Measurements from ENCODE around the gene SF3B6. TPM values are rescaled to one million over a fixed set of nuclear protein-coding genes. Genes with fewer than 3 reads are reported as not detected.
A peak's percentile ranks its signal among the peaks of the same experiment; 100 is the strongest.

SF3B6 gene
- total and polyA plus RNA-seq, 8 donors: 16.7 to 65.4 (median 33.4) TPM

DNA sequence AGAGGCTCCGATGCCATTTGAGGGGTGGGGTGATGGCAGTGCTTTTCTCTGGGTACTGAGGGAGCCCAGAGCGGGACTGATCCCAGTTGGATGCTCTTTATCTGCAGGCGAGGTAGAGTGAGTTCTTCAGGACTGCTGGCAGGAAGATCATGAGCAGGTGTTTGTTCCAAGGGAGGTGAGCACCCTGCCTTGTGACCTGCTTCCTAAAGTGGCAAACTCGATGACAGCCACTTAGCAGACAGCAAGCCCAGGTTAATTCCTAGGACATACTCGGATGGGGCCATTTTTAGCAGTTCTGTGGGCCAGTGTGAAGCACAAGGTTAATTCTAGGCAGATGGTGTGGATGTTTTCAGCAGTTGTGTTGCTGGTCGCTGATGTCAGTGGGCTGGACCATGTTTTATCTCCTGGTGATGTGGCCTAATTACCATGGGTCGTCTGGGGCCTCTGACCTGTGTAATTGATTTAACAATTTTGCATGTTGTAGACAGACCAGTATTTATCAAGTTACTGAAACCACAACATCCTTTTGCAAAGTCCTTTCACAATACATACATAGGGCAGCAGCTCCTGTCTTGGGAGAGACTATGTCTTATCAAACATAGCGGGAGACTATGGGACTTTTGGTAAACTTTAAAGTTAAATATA, 21.6 kb downstream of the SF3B6 start:
- H3K4me1 ChIP-seq: peaks cover 0 to 4% (median 0%) of the 10 kb centered on the region in 3 donors
- H3K27me3 ChIP-seq: no peaks in the 10 kb centered on the region
- intact Hi-C loops (cut with DNase I): no loop called here
- H3K36me3 ChIP-seq: no peaks in the 10 kb centered on the region
- no peaks in the 10 kb centered on the region for H3K9me3 ChIP-seq
- no peak overlapping the region for H3K27ac ChIP-seq
- 66 to 70% methylated on average over 8 of the region's 8 CpGs for WGBS, 2 donors
- no peak for FAIRE-seq
- H3K4me3 ChIP-seq: no peak overlapping the region
- no peak for DNase-seq
- ATAC-seq: no peak
- TF ChIP-seq, protein P1, sequence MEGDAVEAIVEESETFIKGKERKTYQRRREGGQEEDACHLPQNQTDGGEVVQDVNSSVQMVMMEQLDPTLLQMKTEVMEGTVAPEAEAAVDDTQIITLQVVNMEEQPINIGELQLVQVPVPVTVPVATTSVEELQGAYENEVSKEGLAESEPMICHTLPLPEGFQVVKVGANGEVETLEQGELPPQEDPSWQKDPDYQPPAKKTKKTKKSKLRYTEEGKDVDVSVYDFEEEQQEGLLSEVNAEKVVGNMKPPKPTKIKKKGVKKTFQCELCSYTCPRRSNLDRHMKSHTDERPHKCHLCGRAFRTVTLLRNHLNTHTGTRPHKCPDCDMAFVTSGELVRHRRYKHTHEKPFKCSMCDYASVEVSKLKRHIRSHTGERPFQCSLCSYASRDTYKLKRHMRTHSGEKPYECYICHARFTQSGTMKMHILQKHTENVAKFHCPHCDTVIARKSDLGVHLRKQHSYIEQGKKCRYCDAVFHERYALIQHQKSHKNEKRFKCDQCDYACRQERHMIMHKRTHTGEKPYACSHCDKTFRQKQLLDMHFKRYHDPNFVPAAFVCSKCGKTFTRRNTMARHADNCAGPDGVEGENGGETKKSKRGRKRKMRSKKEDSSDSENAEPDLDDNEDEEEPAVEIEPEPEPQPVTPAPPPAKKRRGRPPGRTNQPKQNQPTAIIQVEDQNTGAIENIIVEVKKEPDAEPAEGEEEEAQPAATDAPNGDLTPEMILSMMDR (IDR thresholded peaks at IDR 0.05): no peak

DNA sequence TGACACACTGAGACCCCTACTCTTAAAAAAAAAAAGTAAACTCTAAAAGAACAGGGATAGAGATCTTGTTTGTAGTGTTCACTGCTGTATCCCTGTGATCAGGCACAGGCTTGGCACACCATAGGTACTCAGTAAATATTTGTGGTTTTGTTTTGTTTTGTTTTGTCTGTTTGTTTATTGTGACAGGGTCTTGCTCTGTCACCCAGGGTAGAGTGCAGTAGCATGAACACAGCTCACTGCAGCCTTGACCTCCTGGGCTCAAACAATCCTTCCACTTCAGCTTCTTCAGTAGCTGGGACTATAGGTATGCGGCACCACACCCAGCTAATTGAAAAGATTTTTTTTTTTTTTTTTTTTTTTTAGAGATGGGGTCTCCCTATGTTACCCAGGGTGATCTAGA, 23.2 kb downstream of the SF3B6 start:
- Histone ChIP-seq H3K4me3 (no peak overlapping the region), H3K9me3 (no peaks in the 10 kb centered on the region), H3K27ac (no peak overlapping the region), H3K36me3 (no peaks in the 10 kb centered on the region), H3K27me3 (no peaks in the 10 kb centered on the region), H3K4me1 (peaks cover 0 to 7% (median 0%) of the 10 kb centered on the region in 3 donors)
- no peak for ATAC-seq
- 97 to 100% methylated on average over 1 of the region's 1 CpG for WGBS, 2 donors
- TF ChIP-seq, protein P1 (IDR thresholded peaks at IDR 0.05): no peak
- FAIRE-seq: no peak
- no peak for DNase-seq
- intact Hi-C loops (cut with DNase I): no loop called here

DNA sequence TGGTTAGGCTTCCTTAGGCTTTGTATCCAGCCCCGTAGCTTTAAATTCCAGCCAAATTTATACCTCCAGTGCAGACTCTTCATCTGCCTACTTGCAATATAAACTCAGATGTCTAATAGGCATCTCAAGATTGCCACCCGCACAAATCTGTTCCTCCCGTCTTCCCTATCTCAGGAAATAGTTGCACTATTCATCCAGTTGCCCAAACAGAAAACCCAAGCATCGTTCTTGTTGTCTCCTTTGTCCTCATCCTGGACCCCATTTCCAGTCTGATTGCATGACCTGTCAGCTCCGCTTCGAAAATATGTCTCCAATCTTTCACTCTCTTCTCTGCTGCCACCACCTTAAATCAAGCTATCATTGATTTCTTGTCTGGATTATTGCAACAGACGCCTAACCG, 24.3 kb downstream of the SF3B6 start:
- FAIRE-seq (no peak), DNase-seq (no peak), ATAC-seq (no peak)
- Histone ChIP-seq H3K4me1 (peaks cover 0 to 7% (median 0%) of the 10 kb centered on the region in 3 donors), H3K27ac (no peak overlapping the region), H3K9me3 (no peaks in the 10 kb centered on the region), H3K4me3 (no peak overlapping the region), H3K27me3 (no peaks in the 10 kb centered on the region), H3K36me3 (no peaks in the 10 kb centered on the region)
- TF ChIP-seq, protein P1 (IDR thresholded peaks at IDR 0.05): no peak
- intact Hi-C loops (cut with DNase I): no loop called here
- WGBS, 2 donors: 75% methylated on average over 8 of the region's 8 CpGs

DNA sequence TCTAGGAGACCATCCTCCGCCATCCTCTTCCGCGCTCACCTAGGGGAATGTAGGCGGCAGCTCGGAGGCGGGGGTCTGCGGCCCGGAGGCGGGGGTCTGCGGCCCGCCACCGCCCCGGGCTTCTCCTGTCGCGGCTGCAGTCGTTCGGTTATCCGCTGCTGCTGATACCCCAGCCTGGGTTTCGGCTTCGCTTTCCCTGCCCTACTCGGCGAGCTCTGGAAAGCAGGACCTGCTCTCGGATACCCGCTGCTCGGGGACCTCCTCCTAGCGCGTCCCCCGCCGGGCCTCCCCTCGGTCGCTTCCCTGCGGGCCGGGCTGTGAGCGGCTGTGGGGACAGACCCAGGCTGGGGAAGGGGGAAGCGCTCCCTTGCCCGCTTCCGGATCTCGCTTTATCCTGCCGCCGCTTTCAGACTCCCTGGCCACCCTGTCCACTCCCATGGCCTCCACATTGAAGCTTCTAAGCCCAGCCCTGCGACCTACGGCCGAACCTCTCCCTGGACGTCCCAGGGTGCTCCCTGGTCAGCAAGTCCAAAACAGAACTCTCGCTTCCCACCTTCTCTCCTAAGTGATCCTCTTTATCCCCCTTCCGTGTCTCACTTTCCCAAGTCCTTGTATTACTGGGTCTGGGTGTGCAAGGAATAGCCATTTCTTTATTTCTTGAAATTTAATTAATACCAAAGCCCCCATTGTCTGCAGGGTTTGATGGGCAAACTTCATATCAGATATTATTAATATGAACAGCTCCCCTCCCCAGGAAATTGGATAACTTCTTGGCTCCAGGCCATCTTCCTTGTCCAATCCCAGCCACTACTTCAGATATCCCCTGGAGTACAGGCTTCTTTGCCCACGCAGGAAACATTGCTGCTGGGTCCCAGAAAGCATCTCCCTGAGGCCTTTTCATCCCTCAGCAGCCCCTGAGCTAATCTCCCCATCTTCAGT, 25.8 kb downstream of the SF3B6 start:
- intact Hi-C loops (cut with DNase I): no loop called here
- 4 to 7% methylated on average over 26 to 47 of the region's 47 CpGs for WGBS, 2 donors
- H3K9me3 ChIP-seq: no peaks in the 10 kb centered on the region
- H3K27ac ChIP-seq: peak overlapping the region in 2 of 4 donors; percentile 30 to 50
- FAIRE-seq (no peak), ATAC-seq (peak; percentile 13 to 35 (median 21)), DNase-seq (peak; percentile 18 to 80 (median 34))
- H3K4me1 ChIP-seq: peaks cover 0 to 17% (median 0%) of the 10 kb centered on the region in 3 donors
- H3K4me3 ChIP-seq: peak overlapping the region; percentile 59 to 87 (median 70)
- TF ChIP-seq, protein P1 (IDR thresholded peaks at IDR 0.05): no peak
- no peaks in the 10 kb centered on the region for H3K27me3 ChIP-seq
- no peaks in the 10 kb centered on the region for H3K36me3 ChIP-seq

Data from pancreas (tissue), 10 donors.